Gastroesophageal sphincter (tissue), 3 donors: ENCODE measurements around the gene OXSR1.

Source experiments
- CTCF ChIP-seq, 4 experiments: fragments of 200-600 bp in 2 of 4; fragments of 450-650 bp in 2 of 4; sonication (generic) in 1 of 4; IDR thresholded peaks; one replicate each; pipeline ENCODE4 v1.5.1; 2017 to 2019; ENCODE audit warnings: antibody characterized with exemption in 4 of 4, mild to moderate bottlenecking in 2 of 4, moderate library complexity in 2 of 4
- POLR2A ChIP-seq, 2 donors: fragments of 450-650 bp; IDR thresholded peaks; one replicate each; pipeline ENCODE4 v1.6.1; 2017; ENCODE audit warnings: antibody characterized with exemption in 2 of 2, mild to moderate bottlenecking in 2 of 2, moderate library complexity in 1 of 2

- TF ChIP-seq CTCF (IDR thresholded peaks at IDR 0.05) (no peak), POLR2A (IDR thresholded peaks at IDR 0.05) (no peak)
Observed at GRCh38 chr3:38139652-38140051, 25.7 kb upstream of the OXSR1 start.
